Measurements from ENCODE around the gene NBPF4.
"Not testable (repeated sequence)": the region's sequence is repeated elsewhere in the genome, so short reads cannot be mapped to it uniquely, and the experiment has no call there.

Gene NBPF4

GRCh38 chr1:108243976-108244375, at the start of gene NBPF4:
NBPF4 (minus strand) TSS chr1:108244076; CDS start chr1:108243761, 315 bp downstream.
- DNase-seq (ENCODE audit: low read depth in 1 of 2, low spot score in 1 of 2), result not testable (repeated sequence)

DNA sequence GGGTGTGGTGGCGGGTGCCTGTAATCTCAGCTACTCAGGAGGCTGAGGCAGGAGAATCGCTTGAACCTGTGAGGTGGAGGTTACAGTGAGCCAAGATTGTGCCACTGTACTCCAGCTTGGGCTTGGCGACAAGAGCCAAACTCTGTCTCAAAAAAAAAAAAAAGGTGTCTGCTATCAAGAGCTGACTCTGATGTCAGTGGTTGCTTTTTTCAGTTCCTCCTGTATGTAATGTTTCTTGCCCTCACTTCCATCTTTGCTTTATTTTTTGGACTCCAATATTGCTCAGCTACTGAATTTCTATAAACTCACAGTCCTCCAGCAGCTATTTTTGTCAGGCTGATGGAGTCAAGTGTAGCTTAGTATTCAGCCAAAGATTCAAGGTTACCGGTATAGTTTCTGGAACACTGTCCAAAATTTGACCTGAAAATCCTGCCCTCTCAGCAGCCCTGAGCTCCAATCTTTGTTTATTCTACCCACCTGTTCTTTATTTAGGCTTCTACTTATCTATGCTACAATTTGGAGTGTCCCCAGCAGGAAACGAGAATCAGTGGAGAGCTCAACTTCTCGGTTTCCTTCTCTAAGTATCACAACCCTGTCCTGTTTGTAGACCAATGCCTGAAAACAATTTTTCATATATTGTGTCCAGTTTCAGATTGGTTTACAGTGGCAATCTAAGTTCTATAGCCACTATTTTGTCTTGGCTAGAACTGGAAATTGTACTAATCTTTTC, 38.8 kb upstream of the NBPF4 start:
- not testable (repeated sequence) for DNase-seq (ENCODE audit: low read depth in 1 of 2, low spot score in 1 of 2)

DNA sequence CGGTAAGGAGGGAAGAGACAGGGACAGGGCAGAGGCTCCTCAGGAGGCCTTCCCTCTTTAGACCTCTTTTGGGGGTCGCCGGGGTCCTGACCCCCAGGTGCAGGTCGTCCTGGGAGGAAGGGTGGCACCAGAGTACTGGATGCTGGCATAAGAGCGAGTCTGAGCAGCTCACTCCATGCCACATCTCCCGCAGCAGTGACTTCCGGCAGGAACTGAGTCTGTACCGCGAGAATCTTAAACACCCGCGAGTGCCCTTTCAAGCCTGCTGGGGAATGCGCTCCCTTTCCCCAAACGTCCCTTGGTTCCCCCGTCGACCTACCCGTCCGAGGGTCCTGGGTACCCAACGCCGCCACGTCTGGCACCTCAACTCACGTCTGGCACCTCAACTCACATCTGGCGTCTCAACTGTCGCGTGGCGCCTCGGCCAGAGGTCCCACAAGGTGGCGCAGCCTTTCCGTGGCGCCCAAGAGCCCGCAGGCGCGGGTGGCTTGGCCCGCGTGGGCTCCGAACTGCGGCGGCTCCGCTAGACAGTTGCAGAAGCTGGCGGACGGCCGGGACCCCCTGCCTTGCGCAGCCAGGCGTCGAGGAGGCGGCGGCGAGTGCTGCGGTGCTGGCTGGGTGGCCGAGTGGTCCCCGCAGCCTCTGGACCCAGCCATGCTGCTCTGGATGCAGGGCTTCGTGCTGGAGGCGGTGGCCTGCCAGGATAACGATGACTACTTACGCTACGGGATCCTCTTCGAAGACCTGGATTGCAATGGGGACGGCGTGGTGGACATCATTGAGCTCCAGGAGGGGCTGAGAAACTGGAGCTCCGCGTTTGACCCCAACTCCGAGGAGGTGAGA, 28.8 kb upstream of the NBPF4 start:
- DNase-seq (ENCODE audit: low read depth in 1 of 2, low spot score in 1 of 2), result not testable (repeated sequence)

GRCh38 chr1:108267097-108267496, 23.2 kb upstream of the NBPF4 start:
- not testable (repeated sequence) for DNase-seq (ENCODE audit: low read depth in 1 of 2, low spot score in 1 of 2)

GRCh38 chr1:108261967-108262366, 18.1 kb upstream of the NBPF4 start:
- DNase-seq (ENCODE audit: low read depth in 1 of 2, low spot score in 1 of 2), result not testable (repeated sequence)

DNA sequence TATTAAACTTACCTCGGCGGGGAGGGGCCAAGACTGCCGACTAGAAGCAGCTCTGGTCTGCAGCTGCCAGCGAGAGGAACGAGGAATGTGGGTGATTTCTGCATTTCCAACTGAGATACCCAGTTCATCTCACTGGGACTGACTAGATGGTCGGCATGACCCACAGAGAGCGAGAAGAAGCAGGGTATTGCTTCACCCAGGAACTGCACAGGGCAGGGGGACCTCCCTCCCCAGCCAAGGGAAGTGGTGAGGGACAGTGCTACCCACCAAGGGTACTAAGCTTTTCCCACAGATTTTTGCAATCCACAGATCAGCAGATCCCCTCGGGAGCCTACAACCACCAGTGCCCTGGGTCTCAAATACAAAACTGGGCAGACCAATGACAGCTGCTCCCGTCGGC, 17.6 kb upstream of the NBPF4 start:
- not testable (repeated sequence) for DNase-seq (ENCODE audit: low read depth in 1 of 2, low spot score in 1 of 2)

GRCh38 chr1:108260578-108261259, 16.8 kb upstream of the NBPF4 start:
- not testable (repeated sequence) for DNase-seq (ENCODE audit: low read depth in 1 of 2, low spot score in 1 of 2)

DNA sequence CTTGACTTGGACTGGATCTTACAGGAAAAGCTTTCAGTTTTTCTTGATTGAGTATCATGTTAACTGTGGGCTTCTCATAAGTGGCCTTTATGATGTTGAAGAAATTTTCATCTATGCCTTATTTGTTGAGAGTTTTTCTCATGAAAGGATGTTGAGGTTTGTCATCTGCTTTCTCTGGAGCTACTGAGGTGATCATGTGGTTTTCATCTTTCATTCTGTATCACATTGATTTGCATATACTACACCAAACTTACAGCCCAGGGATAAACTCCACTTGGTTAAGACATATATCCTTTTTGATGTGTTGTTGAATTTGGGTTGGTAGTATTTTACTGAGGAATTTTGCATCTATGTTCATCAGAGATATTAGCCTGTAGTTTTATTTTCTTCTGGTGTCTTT, 11.6 kb upstream of the NBPF4 start:
- DNase-seq (ENCODE audit: low read depth in 1 of 2, low spot score in 1 of 2), result not testable (repeated sequence)

- not testable (repeated sequence) for DNase-seq (ENCODE audit: low read depth in 1 of 2, low spot score in 1 of 2)
Measured at GRCh38 chr1:108239426-108239825, 4.5 kb downstream of the NBPF4 start.

- not testable (repeated sequence) for DNase-seq (ENCODE audit: low read depth in 1 of 2, low spot score in 1 of 2)
Measured at GRCh38 chr1:108235308-108235707, 8.6 kb downstream of the NBPF4 start.

DNA sequence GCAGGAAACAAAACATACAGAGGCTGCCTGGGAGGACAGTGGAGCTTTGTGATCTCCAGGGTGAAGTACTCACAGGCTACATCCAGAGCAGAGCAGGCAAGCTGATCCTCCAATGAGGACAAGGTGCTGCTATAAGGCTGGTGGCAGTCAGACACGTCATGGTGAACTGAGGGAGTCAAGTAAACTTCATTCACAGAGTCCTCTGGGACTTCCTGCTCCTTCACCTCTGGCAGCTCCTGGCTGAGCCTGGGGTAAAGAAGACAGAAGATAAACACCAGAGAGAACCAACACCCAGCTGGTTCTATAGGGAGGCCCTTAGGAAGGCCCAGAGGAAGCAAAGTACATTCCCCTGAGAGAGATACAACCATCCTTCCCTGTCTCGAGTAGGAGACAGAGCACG, 11.7 kb downstream of the NBPF4 start:
- DNase-seq (ENCODE audit: low read depth in 1 of 2, low spot score in 1 of 2), result not testable (repeated sequence)

- not testable (repeated sequence) for DNase-seq (ENCODE audit: low read depth in 1 of 2, low spot score in 1 of 2)
Measured at GRCh38 chr1:108229976-108230375, 13.9 kb downstream of the NBPF4 start.

DNA sequence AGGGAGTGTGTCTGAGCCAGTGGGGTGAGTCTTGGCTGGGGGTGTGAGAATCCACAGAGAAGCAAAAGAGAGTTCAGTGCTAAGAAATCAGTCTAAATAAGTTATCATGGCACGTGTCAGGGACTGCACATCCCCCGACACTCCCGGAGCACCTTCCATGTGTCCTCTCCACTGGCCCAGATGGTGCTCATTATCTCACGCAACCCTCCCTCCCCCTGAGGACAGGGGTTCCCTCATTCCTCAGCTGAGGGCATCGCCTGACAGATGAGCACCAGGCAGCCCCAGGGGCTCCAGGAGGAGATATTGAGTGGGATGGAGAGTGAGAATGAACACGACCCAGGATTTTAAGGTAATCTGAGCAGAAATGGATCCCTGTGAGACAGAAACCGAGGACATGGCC, 16.1 kb downstream of the NBPF4 start:
- DNase-seq (ENCODE audit: low read depth in 1 of 2, low spot score in 1 of 2), result not testable (repeated sequence)

DNA sequence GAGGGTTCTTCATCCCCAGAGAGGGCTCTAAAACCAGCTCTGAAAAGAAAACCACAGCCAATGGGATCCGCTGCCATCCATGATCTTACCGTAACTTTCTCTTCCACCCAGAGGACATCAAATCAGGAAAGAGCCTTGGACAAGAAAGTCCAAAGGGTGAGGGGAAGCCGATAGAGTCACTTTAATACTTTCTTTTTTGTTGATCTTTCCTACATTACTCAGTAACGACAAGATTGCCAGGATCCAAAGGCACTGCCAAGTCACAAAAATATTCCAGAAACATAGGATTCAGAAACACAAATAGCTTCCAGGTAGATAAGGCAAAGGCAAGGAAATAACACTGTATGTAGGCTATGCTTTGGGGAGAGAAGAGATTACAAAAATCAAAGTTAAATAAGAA, 17.0 kb downstream of the NBPF4 start:
- DNase-seq (ENCODE audit: low read depth in 1 of 2, low spot score in 1 of 2), result not testable (repeated sequence)

- DNase-seq (ENCODE audit: low read depth in 1 of 2, low spot score in 1 of 2), result not testable (repeated sequence)
Measured at GRCh38 chr1:108223226-108223625, 20.6 kb downstream of the NBPF4 start.

DNA sequence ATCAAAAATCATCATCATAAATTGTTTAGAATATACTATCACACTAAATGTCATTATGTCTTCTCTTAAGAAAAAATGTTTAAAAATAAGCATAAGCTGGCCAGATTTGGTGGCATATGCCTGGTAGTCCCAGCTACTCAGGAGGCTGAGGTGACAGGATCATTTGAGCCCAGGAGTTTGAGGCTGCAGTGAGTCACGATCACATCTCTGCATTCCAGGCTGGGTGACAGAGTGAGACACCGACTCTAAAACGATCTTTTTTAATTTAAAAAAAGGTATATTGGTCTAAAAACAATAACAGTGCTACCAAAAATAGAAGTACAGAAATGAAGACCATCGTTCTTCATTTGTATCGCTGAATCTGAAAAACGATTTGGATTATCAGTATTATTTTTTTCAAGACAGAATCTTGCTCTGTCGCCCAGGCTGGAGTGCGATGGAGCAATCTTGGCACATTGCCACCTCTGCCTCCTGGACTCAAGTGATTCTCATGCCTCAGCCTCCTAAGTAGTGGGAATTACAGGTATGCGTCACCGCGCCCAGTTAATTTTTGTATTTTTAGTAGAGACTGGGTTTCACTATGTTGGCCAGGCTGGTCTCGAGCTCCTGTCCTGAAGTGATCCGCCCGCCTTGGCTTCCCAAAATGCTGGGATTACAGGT, 26.2 kb downstream of the NBPF4 start:
- DNase-seq (ENCODE audit: low read depth in 1 of 2, low spot score in 1 of 2), result not testable (repeated sequence)

DNA sequence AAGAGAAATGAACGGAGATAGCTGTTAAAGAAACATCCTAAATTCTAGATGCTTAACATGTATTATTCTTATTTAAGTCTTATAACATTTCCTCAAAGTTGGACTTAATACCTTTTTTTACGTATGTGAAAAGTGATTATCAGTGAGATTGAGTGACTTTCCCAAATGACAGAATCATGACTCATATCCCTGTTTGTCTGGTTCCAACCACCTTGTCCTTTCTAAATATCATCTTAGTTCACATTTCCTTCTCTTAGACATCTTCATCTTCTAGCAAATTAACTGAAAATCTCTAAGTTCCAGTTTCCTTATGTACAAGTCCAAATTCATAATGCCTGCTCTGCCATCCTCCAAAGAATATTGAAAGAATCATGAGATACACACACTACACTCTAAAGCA, 26.9 kb downstream of the NBPF4 start:
- DNase-seq (ENCODE audit: low read depth in 1 of 2, low spot score in 1 of 2), result not testable (repeated sequence)

DNA sequence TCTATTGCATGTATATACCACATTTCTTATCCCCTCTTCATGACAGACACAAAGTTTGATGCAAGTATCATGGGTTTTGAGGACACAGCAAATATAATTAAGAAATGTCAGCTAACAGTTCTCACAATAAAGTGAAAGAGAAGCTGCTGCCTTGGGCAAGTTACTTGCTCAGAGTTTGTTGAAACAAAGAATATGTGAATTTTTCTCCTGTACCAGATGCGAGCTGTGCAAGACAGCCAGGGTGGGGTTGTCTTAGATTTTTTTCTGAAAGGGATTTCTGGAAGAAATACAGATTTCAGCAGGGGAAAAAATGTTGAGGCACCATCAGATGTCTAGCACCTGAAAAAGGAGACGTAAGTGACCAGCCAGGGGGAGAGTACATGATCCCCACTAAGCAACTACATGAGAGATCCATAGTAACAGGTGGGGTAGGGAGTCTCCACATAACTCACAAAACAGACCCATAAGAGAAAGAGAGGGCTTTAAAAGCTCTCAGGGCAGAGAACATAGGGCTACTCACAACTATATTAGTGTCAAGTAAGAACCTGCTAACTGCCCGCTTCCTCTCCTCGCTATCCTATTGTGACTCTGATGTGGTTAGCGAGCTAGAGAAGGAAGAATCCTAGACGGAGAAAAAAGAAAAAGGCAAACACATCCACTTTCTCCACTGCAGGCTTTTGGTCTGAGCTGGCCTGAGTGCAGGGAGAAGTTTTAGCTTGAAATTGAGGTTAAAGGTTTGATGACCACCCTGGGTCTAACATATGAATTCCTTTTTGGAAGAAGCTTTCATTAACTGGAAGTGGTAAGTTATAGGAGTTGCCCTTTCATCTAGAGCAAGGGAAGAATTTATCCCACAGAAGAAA, 27.6 kb downstream of the NBPF4 start:
- DNase-seq (ENCODE audit: low read depth in 1 of 2, low spot score in 1 of 2), result not testable (repeated sequence)

GRCh38 chr1:108214641-108215465, 29.0 kb downstream of the NBPF4 start:
- DNase-seq (ENCODE audit: low read depth in 1 of 2, low spot score in 1 of 2), result not testable (repeated sequence)

All from activated T-helper 1 cell treated with anti-CD3 and anti-CD28 coated beads, Interleukin-2, amount 50 U/mL, for 16 hours (primary cell).